Spleen (tissue), 3 donors: ENCODE measurements around the gene PRRG1.

Source experiments
- POLR2A ChIP-seq, 3 donors: fragments of 450-650 bp; IDR thresholded peaks; one replicate each; pipeline ENCODE4 v1.5.1; 2017; ENCODE audit warnings: antibody characterized with exemption in 3 of 3, mild to moderate bottlenecking in 1 of 3
- POLR2AphosphoS5 ChIP-seq, 3 donors: sonication (generic); formaldehyde crosslinking; IDR thresholded peaks; one replicate each; pipeline ENCODE4 v1.5.1; 2017; ENCODE audit warnings: antibody characterized with exemption in 3 of 3

DNA sequence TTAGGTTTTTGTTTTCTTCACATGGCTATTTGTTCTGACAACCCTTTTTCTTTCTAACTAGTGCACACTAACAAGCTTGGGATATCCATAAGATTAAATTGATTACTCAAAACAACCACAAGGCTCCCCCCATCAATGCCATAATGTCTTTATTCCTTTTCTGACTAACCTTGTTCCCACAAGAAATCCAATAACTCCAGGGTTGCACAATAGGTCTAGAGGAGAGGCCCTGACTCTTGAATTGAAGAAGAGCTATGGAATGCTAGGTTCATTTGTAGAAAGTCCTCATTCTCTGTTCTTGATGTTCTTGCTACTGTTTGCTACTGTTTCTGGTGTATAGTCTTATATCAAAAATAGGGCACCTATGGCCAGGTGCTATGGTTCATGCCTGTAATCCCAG, 71.0 kb downstream of the PRRG1 start:
- TF ChIP-seq POLR2AphosphoS5 (IDR thresholded peaks at IDR 0.05), result no peak
- no peak for TF ChIP-seq POLR2A (IDR thresholded peaks at IDR 0.05)
